HepG2 (cell line): Measurements from ENCODE around the gene ARHGAP19. TPM values are rescaled to one million over a fixed set of nuclear protein-coding genes. Genes with fewer than 3 reads are reported as not detected.

ENCODE experiments used
- CENPX ChIP-seq: sonication (generic); formaldehyde crosslinking; IDR thresholded peaks from 2 replicates; pipeline ENCODE4 v1.9.0; 2021; ENCODE audit warnings: mild to moderate bottlenecking, missing genetic modification reagents, moderate library complexity
- IRF9 ChIP-seq: sonication (generic); formaldehyde crosslinking; IDR thresholded peaks from 2 replicates; pipeline ENCODE4 v1.8.0; 2022; ENCODE audit warnings: missing genetic modification reagents, mild to moderate bottlenecking, borderline replicate concordance
- MXD1 ChIP-seq: sonication (generic); formaldehyde crosslinking; IDR thresholded peaks from 2 replicates; pipeline ENCODE4 v1.4.0; 2020; ENCODE audit warnings: mild to moderate bottlenecking, missing genetic modification reagents
- NR2C2 ChIP-seq: sonication (generic); formaldehyde crosslinking; IDR thresholded peaks from 2 replicates; pipeline ENCODE4 v1.4.0; 2020; ENCODE audit warnings: missing genetic modification reagents, mild to moderate bottlenecking, moderate library complexity, borderline replicate concordance
- ONECUT2 ChIP-seq: sonication (generic); formaldehyde crosslinking; IDR thresholded peaks from 2 replicates; pipeline ENCODE4 v1.4.0; 2020; ENCODE audit warnings: missing genetic modification reagents
- PCBP2 ChIP-seq: fragments of 200-400 bp; formaldehyde crosslinking; optimal IDR thresholded peaks from 2 replicates; pipeline ENCODE3; 2018; ENCODE audit warnings: low read length, low read depth; ENCODE audit not compliant: poor library complexity, severe bottlenecking
- REPIN1 ChIP-seq: sonication (generic); formaldehyde crosslinking; IDR thresholded peaks from 2 replicates; pipeline ENCODE4 v1.8.0; 2022; ENCODE audit warnings: missing genetic modification reagents, low read depth, mild to moderate bottlenecking, borderline replicate concordance
- UBTF ChIP-seq: sonication (generic); formaldehyde crosslinking; IDR thresholded peaks from 2 replicates; pipeline ENCODE4 v1.4.0; 2020; ENCODE audit warnings: mild to moderate bottlenecking, missing genetic modification reagents
- ZHX2 ChIP-seq, 2 experiments: sonication (generic) in 1 of 2; formaldehyde crosslinking in 1 of 2; IDR thresholded peaks; 2 replicates each; pipeline versions ENCODE4 v1.6.1 to v1.9.0; 2014 to 2022; ENCODE audit warnings: antibody characterized with exemption in 1 of 2, borderline replicate concordance in 1 of 2, inconsistent platforms in 1 of 2, low read depth in 1 of 2, missing genetic modification reagents in 1 of 2
- ZNF460 ChIP-seq: sonication (generic); formaldehyde crosslinking; IDR thresholded peaks from 2 replicates; pipeline ENCODE4 v1.5.1; 2020; ENCODE audit warnings: missing genetic modification reagents, mild to moderate bottlenecking, borderline replicate concordance
- ZNF687 ChIP-seq: sonication (generic); formaldehyde crosslinking; IDR thresholded peaks from 2 replicates; pipeline ENCODE4 v1.5.1; 2020; ENCODE audit warnings: mild to moderate bottlenecking, missing genetic modification reagents, moderate library complexity
- ZNF775 ChIP-seq: sonication (generic); formaldehyde crosslinking; IDR thresholded peaks from 2 replicates; pipeline ENCODE4 v1.4.0; 2020; ENCODE audit warnings: missing genetic modification reagents, mild to moderate bottlenecking, moderate library complexity, borderline replicate concordance
- polyA plus RNA-seq, 8 experiments: library from polyadenylated mRNA; depleted of rRNA in 3 of 8; stranded (reverse) in 7 of 8; unstranded in 1 of 8; fragments of >200 nt; fragmentation: Illumina TruSeq in 4 of 8; extraction: Trizol in 4 of 8; gene quantifications; 2 replicates each; pipeline versions ENCODE4 v1.2.1 to v1.2.3, GENCODE V29; 2011 to 2016; ENCODE audit warnings: low read depth in 4 of 8, missing spikeins in 1 of 8, mixed read lengths in 1 of 8; ENCODE audit not compliant: insufficient read depth in 1 of 8
- total RNA-seq, 5 experiments: library from RNA; depleted of rRNA; stranded (reverse); fragments of >200 nt; fragmentation: Illumina TruSeq; extraction: Trizol; gene quantifications; 2 replicates each; pipeline ENCODE4 v1.2.3, GENCODE V29; 2016; ENCODE audit warnings: low read depth in 1 of 5

The ARHGAP19 gene
- total and polyA plus RNA-seq, 2 of the 13 experiments (the other 11 are each of a cell fraction or from before 2014, with no cell fraction given): 7.6 to 10.0 TPM

GRCh38 chr10:97328646-97329453, 36.4 kb upstream of the ARHGAP19 start (continued):
- TF ChIP-seq REPIN1 (CRISPR knock-in tag) (peak; percentile 48; the same call in 1 of the 2 replicates), ZNF687 (CRISPR knock-in tag) (no peak), ZNF460 (no peak), UBTF (CRISPR knock-in tag) (no peak), PCBP2 (no peak), ZHX2 (IDR thresholded peaks at IDR 0.05; ENCODE audit: low read depth) (no peak), ZHX2 (CRISPR knock-in tag; IDR thresholded peaks at IDR 0.05; ENCODE audit: borderline replicate concordance) (no peak), ONECUT2 (CRISPR knock-in tag) (peak; percentile 98), ZNF775 (CRISPR knock-in tag) (no peak), NR2C2 (CRISPR knock-in tag) (peak; percentile 51; the same call in 1 of the 2 replicates), MXD1 (CRISPR knock-in tag) (no peak), IRF9 (CRISPR knock-in tag) (no peak), CENPX (CRISPR knock-in tag) (no peak)
